Skin epidermis (tissue), 12 donors: Measurements from ENCODE around the gene AP3B1.
"Not testable (repeated sequence)": the region's sequence is repeated elsewhere in the genome, so short reads cannot be mapped to it uniquely, and the experiment has no call there.

ENCODE experiments used
- H3K27ac ChIP-seq, 21 experiments: fragments of 200-600 bp; sonication (generic) in 11 of 21; one replicate each; pipeline ENCODE4 v1.5.0; 2020; ENCODE audit warnings: mild to moderate bottlenecking in 3 of 21, inconsistent platforms in 2 of 21, moderate library complexity in 2 of 21
- H3K4me3 ChIP-seq, 7 experiments: fragments of 200-600 bp; sonication (generic) in 2 of 7; one replicate each; pipeline ENCODE4 v1.5.0; 2020; ENCODE audit warnings: inconsistent platforms in 2 of 7, mild to moderate bottlenecking in 2 of 7, moderate library complexity in 1 of 7

Gene AP3B1

DNA sequence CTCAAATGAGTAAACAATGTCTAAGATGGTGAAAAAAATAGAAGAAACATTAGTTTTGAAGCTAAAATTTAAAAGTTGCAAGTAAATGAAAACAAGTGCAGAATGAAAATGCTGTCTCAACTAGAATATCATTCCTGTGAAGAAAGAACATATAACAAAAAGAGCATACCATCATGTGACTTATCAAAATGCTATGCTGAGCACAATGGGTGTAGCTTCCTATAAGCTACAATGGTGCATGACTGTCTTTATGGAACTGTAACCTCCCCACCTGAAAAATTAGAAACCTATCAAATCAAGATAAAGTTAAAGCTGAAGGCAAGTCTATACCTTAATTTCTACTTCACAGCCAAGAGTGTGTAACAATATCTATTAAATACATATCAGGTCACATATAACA, 192.0 kb downstream of the AP3B1 start:
- no peak overlapping the region for H3K4me3 ChIP-seq
- no peak overlapping the region for H3K27ac ChIP-seq

DNA sequence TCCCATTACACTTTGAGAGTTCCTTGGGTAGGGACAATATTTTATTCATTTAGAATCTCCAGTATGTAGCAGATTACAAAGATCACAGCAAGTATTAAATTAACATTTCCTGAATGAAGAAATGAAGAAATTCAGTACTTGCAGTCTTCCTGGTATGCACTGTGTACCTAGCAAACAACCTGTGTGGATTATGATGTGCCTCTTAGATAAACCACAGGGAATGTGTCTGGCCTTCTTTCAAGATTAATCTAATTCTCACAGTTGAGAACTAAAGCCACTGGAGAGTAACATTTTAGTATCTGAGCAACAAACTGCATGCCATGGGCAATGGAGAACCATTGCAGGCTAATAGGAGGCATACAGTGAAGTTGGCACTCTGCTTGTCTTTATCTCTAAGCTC, 199.4 kb downstream of the AP3B1 start:
- H3K4me3 ChIP-seq, result no peak overlapping the region

DNA sequence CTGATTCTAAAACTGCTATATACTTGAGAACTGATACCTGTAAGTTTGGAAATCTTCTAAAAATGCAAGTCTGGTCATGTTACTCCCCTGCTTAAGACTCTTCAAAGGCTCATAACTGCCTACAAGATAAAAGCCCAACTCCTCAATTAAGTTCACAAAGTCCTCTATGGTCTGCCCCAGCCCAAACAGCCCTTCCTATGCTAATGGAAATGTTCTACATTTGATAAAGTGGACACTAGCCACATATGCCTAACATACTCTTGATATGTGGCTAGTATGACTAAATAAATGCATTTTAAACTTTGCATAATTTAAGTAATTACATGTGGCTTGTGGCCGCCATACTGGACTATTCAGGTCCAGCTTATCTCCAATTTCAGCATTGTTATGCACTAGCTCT, 204.5 kb downstream of the AP3B1 start:
- no peak overlapping the region for H3K27ac ChIP-seq
- no peak overlapping the region for H3K4me3 ChIP-seq

More for the DNA sequence above, 199.4 kb downstream of the AP3B1 start:
- no peak overlapping the region for H3K27ac ChIP-seq

DNA sequence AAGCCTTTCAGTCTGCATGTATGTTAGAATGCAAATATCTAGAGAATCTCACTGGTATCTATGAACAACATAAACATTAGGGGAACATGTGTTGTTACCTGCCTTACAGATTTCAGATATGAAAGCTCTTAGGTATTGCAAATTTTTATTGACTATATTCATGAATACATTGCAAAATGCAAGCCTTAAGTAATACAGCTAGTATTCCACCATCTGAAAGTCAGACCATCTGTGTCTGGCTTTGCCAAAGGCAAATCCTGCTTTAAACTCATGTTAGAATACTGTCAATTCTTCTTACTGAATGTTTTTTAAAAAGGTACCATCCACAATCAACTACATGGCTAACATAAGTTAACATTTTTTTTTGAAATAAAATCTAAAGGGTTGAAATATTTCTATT, 215.6 kb downstream of the AP3B1 start:
- Histone ChIP-seq H3K27ac (no peak overlapping the region), H3K4me3 (no peak overlapping the region)

DNA sequence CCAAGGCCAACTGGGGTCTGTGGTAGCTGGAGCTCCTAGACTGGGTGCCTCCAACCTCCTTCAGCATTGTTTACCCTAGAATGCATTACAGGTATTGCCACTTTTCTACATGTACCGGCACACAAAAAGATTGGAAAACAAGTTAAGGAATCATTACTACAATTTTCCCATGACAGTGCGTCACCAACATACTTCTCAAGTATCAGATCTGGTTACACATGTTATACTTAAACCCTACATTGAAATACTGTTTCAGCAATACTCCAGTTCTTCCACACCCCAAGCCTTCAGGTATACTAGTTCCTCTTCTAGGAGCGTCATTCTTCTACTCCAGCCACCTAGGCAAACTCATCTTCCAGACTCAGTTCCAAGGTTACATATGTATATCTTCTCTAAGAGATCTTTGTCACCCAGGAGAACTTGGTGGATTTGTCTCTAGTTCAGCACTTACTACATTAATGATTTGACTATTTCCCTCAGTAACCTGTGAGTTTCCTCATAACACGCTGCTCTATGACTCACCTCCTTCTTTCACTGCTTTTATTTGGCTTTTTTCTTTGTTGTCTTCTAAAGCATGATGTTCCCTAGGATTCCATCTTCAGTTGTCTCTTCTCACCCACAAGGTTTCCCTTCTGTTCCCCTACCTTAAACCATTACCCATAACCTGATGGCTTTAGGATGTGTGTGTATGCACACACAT, 217.0 kb downstream of the AP3B1 start:
- no peak overlapping the region for H3K27ac ChIP-seq
- H3K4me3 ChIP-seq, result no peak overlapping the region

DNA sequence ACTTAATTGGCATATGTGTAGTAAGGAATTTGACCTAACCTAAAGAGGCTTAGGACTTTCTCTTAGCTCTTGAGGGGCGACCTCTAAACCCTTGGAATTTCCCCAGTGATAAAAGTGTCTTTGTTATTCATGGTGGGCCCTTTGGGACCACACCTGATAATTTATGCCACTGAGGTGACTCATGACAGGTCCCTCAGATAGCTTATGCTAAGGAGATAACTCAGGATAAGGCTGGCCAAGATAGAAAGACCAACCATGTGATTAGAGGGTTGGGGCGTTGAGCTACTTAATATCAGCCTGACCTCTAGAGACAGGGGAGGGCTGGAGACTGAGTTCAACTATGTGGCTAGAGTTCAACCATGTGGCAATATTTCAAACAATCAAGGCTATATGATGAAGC, 218.1 kb downstream of the AP3B1 start:
- no peak overlapping the region for H3K27ac ChIP-seq
- H3K4me3 ChIP-seq, result no peak overlapping the region

DNA sequence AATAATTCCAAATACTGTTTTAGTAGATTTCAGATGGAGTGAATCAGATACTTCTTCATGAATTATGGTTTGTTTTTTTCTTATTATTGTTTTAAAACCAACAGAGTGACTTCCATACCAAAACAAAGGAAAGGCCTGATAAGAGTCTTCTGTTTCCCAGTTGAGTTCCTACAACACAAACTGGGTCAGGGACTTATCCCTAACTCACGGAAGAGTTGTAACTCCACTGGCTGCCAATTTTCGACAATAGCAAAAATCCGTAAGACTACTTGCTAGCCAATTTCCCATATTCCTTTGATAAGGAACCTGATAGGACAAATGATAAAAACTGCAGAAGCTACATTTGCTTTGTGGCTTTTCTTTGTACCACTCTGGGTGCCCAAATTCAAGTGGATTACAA, 219.2 kb downstream of the AP3B1 start:
- no peak overlapping the region for H3K4me3 ChIP-seq
- H3K27ac ChIP-seq, result no peak overlapping the region

DNA sequence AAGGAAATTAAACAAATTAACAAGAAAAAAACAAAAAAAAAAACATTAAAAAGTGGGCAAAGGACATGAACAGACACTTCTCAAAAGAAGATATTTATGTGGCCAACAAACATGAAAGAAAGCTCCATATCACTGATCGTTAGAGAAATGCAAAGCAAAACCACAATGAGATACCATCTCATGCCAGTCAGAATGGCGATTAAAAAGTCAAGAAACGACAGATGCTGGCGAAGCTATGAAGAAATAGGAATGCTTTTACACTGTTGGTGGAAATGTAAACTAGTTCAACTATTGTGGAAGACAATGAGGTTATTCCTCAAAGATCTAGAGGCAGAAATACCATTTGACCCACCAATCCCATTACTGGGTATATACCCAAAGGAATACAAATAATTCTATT, 223.8 kb downstream of the AP3B1 start:
- H3K4me3 ChIP-seq, H3K27ac ChIP-seq: not testable (repeated sequence)

DNA sequence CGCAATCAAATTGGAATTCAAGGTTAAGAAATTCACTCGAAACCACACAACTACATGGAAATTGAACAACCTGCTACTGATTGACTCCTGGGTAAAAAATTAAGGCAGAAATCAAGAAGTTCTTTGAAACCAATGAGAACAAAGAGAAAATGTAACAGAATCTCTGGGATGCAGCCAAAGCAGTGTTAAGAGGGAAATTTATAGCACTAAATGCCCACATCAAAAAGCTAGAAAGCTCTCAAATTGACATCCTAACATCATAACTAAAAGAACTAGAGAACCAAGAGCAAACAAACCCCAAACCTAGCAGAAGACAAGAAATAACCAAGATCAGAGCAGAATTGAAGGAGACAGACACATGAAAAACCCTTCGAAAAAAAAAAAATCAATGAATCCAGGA, 226.9 kb downstream of the AP3B1 start:
- not testable (repeated sequence) for H3K27ac ChIP-seq, H3K4me3 ChIP-seq

DNA sequence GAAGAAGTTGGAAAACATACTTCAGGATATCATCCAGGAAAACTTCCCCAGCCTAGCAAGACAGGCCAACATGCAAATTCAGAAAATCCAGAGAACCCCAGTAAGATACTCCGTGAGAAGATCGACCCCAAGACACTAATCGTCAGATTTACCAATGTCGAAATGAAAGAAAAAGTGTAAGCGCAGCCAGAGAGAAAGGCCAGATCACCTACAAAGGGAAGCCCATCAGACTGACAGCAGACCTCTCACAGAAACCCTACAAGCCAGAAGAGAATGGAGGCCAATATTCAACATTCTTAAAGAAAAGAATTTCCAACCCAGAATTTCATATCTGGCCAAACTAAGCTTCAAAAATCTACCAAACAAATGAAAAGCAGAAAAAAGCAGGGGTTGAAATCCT, 227.8 kb downstream of the AP3B1 start:
- not testable (repeated sequence) for H3K27ac ChIP-seq, H3K4me3 ChIP-seq

DNA sequence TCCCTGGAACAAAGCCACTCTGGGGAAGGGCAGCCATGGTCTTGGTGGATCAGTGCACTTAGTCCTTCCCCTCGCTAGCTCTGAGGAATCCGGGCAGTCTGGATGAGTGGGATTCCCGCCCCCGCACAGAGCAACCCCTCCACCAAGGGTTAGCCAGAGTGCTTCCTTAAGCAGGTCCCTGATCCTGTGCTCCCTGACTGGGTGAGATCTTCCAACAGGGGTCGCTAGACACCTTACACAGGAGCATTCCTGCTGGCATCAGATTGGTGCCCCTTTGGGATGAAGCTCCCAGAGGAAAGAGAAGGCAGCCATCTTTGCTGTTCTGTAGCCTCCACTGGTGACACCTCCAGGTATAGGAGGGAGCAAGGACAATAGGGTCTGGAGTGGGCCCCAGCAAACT, 228.8 kb downstream of the AP3B1 start:
- no peak overlapping the region for H3K27ac ChIP-seq
- H3K4me3 ChIP-seq, result no peak overlapping the region

DNA sequence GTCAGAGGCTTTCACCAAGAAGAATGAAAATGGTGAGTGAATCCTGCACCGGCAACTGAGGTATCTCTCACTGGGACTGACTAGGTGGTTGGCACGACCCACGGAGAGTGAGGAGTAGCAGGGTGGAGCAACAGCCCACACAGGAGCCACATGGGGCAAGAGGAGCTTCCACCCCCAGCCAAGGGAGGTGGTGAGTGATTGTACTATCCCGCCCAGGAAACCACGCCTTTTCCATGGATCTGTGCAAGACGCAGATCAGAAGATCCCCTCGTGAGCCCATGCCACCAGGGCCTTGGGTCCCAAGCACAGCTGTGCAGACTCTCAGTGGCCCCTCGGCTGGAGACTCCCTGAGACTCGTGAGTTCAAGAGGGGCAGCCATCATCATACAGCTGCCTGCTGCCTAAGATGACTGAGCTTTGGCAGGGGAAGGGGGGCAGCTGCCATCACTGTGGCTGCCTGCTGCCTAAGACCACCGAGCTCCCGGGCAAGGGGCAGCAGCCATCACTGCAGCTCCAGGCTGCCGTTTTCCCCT, 229.5 kb downstream of the AP3B1 start:
- Histone ChIP-seq H3K4me3 (no peak overlapping the region), H3K27ac (no peak overlapping the region)

DNA sequence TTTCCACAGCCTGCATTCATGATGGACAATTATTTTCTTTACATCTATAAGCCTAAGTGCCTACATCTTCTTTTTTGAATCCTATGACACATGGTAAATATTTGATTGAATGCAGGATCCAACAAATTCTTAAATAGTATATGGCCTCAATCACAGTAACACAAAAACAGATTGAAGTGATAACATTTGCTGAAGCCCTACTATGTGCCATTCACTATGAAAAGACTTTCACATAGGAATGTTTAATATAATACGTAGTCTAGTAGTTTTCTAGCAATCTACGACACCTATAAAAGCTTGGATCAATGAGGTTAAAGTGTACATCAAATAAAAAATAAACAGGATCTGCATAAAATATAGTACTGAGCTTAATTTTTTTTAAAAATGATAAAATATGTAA, 231.0 kb downstream of the AP3B1 start:
- no peak overlapping the region for H3K4me3 ChIP-seq
- H3K27ac ChIP-seq, result no peak overlapping the region

DNA sequence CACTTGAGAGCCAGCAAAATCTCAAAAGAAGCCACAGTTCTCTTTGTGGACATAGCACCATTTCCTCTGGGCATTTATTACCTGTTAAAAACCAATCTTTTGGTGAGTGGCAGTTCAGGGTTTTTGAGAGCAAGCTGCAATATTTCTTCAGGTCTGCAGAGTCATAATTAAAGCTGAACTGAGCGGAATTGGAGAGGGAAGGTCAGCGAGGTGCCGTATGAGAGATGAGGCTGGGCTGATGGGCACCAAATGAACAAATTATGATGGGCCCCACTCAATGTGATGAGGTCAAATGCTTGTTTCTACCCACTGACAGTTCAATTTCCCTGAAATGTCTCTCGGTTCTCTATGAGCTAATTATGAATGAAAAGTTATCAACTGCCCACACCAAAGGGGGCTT, 231.9 kb downstream of the AP3B1 start:
- no peak overlapping the region for H3K4me3 ChIP-seq
- H3K27ac ChIP-seq, result no peak overlapping the region

DNA sequence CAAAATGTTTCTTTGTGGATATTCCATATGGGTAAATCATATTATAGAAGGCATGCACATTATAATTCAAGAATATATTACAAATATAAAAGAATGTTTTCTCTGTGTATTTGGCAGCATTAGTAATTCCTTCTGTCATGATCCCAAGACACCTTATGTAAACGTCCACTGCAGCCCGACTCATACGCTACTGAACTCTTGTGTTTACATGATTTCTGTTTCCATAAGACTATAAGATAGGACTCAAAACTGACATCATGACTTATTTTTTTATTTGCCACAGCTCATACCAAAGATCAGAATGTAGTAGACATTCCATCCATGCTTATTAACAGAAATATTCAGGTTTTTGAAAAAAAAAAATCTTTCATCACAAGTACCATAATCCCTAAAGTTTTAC, 234.1 kb downstream of the AP3B1 start:
- Histone ChIP-seq H3K27ac (no peak overlapping the region), H3K4me3 (no peak overlapping the region)

DNA sequence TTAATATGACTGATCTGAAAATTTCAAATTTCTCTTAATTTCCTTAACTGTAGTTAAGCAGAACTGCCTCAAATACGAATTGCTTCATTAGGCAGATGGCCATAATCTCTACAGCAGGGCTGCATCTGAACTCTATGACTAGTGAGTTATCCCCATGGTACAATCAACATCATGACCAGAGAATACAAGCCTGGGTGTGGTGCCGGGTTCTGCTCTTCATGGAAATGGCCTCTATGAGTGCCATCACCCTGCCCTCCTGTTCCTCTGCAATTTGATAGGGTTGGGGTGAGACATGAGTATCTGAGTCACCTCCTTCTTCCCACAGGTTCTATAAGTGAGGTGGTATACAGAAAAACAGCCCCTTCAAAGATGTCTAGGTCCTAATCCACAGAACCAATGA, 235.9 kb downstream of the AP3B1 start:
- H3K4me3 ChIP-seq, result no peak overlapping the region
- no peak overlapping the region for H3K27ac ChIP-seq

DNA sequence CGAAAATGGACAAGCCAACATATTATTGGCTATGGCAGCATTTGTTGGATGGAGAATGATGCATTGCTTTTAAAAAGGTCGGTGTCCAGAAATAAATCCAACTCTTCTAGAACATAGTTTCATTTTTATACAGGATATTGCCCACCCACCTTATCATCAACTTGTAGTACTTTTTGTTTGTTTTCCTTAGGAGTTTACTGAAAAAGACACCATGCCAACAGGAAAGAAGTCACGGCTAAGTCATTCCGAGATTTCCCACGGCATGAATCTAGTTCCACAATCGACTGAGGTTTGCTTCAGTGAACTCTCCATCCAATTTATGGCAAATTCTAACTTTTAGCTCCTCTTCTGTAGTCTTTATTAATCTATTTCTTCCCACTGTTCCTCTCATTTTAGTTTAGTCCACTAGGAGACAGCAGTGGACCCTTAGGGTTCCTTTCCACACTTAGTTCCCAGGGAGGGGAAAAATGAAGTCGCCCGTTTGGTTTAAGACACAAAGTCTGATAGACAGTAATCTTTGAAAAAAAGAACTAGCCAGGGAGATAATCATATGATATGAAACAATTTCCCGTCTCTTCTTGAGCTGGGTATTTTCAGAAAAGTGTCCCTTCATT, 237.5 kb downstream of the AP3B1 start:
- no peak overlapping the region for H3K4me3 ChIP-seq
- no peak overlapping the region for H3K27ac ChIP-seq

DNA sequence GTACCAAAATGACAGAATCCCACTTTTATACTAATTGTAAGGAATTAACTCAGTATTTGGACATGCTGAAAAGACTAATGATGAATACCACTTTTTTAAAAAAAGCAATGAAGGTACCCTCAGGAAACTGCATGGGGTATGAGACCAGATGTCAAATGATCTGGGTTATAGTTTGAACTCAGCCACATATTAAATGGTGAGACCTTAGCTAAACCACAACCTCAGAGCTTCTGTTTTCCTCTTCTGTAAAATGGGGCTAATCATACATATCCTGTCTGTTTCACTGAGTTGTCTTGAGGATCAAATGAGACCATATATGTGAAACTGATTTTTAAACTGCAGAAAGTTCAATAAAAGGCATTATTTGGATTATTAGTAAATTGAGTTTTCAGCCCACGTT, 238.4 kb downstream of the AP3B1 start:
- H3K4me3 ChIP-seq, result no peak overlapping the region
- H3K27ac ChIP-seq, result no peak overlapping the region

DNA sequence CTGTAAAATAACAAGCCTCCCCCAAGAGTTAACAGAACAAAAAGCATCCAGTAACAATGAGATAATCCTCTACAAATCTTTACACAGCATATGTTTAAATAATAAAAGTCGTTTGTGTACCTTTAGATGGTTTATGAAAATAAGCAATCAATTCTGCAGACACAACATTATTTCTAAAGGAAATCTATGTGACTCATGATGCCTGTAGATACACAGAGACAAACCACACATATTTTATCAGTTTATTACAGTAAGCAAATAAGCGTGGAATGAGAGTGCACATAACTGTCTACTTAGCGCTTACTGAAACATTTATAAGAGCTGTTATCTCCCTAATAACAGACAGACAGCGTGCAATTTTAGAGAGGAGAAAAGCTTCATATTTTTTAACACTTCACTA, 243.6 kb downstream of the AP3B1 start:
- Histone ChIP-seq H3K4me3 (no peak overlapping the region), H3K27ac (no peak overlapping the region)

DNA sequence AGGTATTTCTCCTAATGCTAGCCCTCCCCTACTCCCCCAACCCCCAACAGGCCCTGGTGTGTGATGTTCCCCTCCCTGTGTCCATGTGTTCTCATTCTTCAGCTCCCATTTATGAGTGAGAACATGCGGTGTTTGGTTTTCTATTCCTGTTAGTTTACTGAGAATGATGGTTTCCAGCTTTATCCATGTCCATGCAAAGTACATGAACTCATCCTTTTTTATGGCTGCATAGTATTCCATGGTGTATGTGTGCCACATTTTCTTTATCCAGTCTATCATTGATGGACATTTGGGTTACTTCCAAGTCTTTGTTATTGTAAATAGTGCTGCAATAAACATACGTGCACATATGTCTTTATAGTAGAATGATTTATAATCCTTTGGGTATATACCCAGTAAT, 247.7 kb downstream of the AP3B1 start:
- H3K4me3 ChIP-seq, H3K27ac ChIP-seq: not testable (repeated sequence)

DNA sequence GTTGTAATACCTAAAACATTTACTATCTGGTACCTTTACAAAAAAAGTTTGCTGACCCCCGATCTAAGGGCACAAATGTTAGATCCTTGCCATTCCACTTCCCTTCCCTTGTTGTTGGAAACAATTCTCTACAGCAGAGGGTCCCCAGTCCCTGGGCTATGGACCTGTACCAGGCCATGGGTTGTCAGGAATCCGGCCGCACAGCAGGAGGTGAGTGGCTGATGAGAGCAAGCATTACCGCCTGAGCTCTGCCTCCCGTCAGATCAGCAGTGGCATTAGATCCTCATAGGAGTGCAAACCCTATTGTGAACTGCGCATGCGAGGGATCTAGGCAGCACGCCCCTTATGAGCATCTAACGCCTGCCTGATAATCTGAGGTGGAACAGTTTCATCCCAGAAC, 248.5 kb downstream of the AP3B1 start:
- H3K27ac ChIP-seq, result no peak overlapping the region
- H3K4me3 ChIP-seq, result no peak overlapping the region

DNA sequence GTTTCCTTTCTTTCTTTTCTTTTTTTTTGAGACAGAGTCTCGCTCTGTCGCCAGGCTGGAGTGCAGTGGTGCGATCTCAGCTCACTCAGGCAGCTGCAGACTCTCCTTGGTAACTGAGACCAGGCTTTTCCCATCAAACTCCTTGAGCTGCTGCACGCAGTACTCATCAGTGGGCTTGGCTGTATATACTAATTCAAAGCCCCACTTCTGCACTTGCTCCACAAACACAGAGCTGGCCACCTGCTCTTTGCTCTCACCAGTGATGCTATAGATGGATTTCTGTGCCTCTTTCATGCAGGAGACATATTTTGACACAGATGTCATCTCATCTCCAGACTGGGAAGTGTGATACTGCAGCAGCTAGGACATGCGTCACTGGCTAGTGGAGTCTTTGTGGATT, 252.7 kb downstream of the AP3B1 start:
- Histone ChIP-seq H3K4me3 (no peak overlapping the region), H3K27ac (no peak overlapping the region)
